Endothelial cell of umbilical vein (primary cell): Measurements from ENCODE around the gene SH3BP5L. TPM values are rescaled to one million over a fixed set of nuclear protein-coding genes. Genes with fewer than 3 reads are reported as not detected.
"Not testable (repeated sequence)": the region's sequence is repeated elsewhere in the genome, so short reads cannot be mapped to it uniquely, and the experiment has no call there.

Experiments used
- BruUV-seq: library from RNA; stranded (reverse); fragments of 400-500 nt; replicated peaks from 2 replicates; lab custom pipeline; 2021; lab: Mats Ljungman, UMichigan
- CTCF ChIA-PET: fragments of 300-600, 350-600 bp; sonication (Branson Sonifier 250); formaldehyde crosslinking; loops from one replicate; lab custom pipeline; 2021; ENCODE audit warnings: antibody characterized with exemption, inconsistent platforms; lab: Charles Lee
- POLR2A ChIA-PET: fragments of 300-600, 350-600 bp; sonication (Branson Sonifier 250); formaldehyde crosslinking; loops from one replicate; lab custom pipeline; 2021; ENCODE audit warnings: antibody characterized with exemption, inconsistent platforms; lab: Charles Lee
- DNase-seq: peaks from one replicate; pipeline ENCODE4 v3.0.0-alpha.2; 2011; ENCODE audit warnings: low read depth, low spot score
- FAIRE-seq: peaks from 2 replicates; lab custom pipeline; 2011; peaks lifted over from hg19 to GRCh38; lab: Jason Lieb, UNC
- H2AFZ ChIP-seq: 2 replicates; pipeline ENCODE4 v1.6.0; 2012; ENCODE audit warnings: low read depth, low read length, control low read depth, inconsistent platforms
- H3K27ac ChIP-seq: 2 replicates; pipeline ENCODE4 v1.5.1; 2011; ENCODE audit warnings: low read depth, mild to moderate bottlenecking, control low read depth, low read length, moderate library complexity; ENCODE audit not compliant: insufficient read depth
- H3K27me3 ChIP-seq, 2 experiments: 2 replicates each; pipeline versions ENCODE4 v1.6.0 to v1.6.1; 2011; ENCODE audit warnings: low read length in 2 of 2, mixed read lengths in 1 of 2; ENCODE audit not compliant: control insufficient read depth in 2 of 2, insufficient read depth in 2 of 2
- H3K36me3 ChIP-seq, 2 experiments: 2 replicates in 1 of 2; 3 replicates in 1 of 2; pipeline ENCODE4 v1.5.1; 2011; ENCODE audit warnings: low read length in 2 of 2, mild to moderate bottlenecking in 1 of 2, moderate library complexity in 1 of 2; ENCODE audit not compliant: control insufficient read depth in 2 of 2, insufficient read depth in 2 of 2; ENCODE audit errors: extremely low read depth in 1 of 2
- H3K4me1 ChIP-seq: 3 replicates; pipeline ENCODE4 v1.5.1; 2011; ENCODE audit warnings: mild to moderate bottlenecking, low read length; ENCODE audit not compliant: control insufficient read depth, insufficient read depth; ENCODE audit errors: extremely low read depth
- H3K4me2 ChIP-seq: 2 replicates; pipeline ENCODE4 v1.6.1; 2011; ENCODE audit warnings: low read length, control low read depth, mixed read lengths; ENCODE audit not compliant: insufficient read depth
- H3K4me3 ChIP-seq, 3 experiments: fragments of 200-600 bp in 1 of 3; sonication (generic), shearing (Covaris generic) in 1 of 3; replicated peaks in 1 of 3; 2 replicates each; pipeline ENCODE4 v1.5.1; 2011 to 2016; ENCODE audit warnings: control low read depth in 3 of 3, low read length in 3 of 3, mild to moderate bottlenecking in 2 of 3, inconsistent platforms in 1 of 3, low read depth in 1 of 3, moderate library complexity in 1 of 3; ENCODE audit not compliant: insufficient read depth in 1 of 3
- H3K79me2 ChIP-seq: 2 replicates; pipeline ENCODE4 v1.6.0; 2012; ENCODE audit warnings: low read length, inconsistent platforms; ENCODE audit not compliant: control insufficient read depth, insufficient read depth
- H3K9ac ChIP-seq: replicated peaks from 2 replicates; pipeline ENCODE3; 2011; ENCODE audit warnings: low read length, control low read depth; ENCODE audit not compliant: insufficient read depth; ENCODE audit errors: extremely low read depth
- H3K9me1 ChIP-seq: replicated peaks from 3 replicates; pipeline ENCODE4 v1.6.0; 2011; ENCODE audit warnings: mild to moderate bottlenecking, low read length; ENCODE audit not compliant: control insufficient read depth, insufficient read depth; ENCODE audit errors: extremely low read depth
- H3K9me3 ChIP-seq: replicated peaks from 2 replicates; pipeline ENCODE4 v1.5.1; 2012; ENCODE audit warnings: low read length, inconsistent platforms; ENCODE audit not compliant: control insufficient read depth, insufficient read depth
- H4K20me1 ChIP-seq: replicated peaks from 2 replicates; pipeline ENCODE3; 2011; ENCODE audit warnings: mild to moderate bottlenecking, low read length; ENCODE audit not compliant: control insufficient read depth, insufficient read depth; ENCODE audit errors: extremely low read depth
- FOS ChIP-seq: IDR thresholded peaks from 2 replicates; pipeline ENCODE4 v1.6.1; 2011; ENCODE audit warnings: mild to moderate bottlenecking, low read length, moderate library complexity, borderline replicate concordance; ENCODE audit not compliant: insufficient read depth
- JUN ChIP-seq: IDR thresholded peaks from 2 replicates; pipeline ENCODE4 v1.6.1; 2011; ENCODE audit warnings: borderline replicate concordance, low read depth; ENCODE audit not compliant: insufficient read length, insufficient read depth
- POLR2A ChIP-seq: IDR thresholded peaks from 2 replicates; pipeline ENCODE4 v1.6.1; 2012; ENCODE audit warnings: low read depth, mild to moderate bottlenecking, control low read depth, low read length
- POLR2AphosphoS5 ChIP-seq: IDR thresholded peaks from 2 replicates; pipeline ENCODE4 v1.6.1; 2012; ENCODE audit warnings: low read depth, mild to moderate bottlenecking, control low read depth, low read length, moderate library complexity; ENCODE audit not compliant: insufficient read depth
- dilution Hi-C: fragments of 300-500 bp; cut with MboI; formaldehyde crosslinking; loops from one replicate; pipeline ENCODE4 v1.15.0; 2019; ENCODE audit warnings: low sequenced_read_pairs; ENCODE audit not compliant: extremely low pct_ligation_motif_present
- intact Hi-C: fragments of 100-400 bp; cut with micrococcal nuclease; formaldehyde crosslinking; loops from one replicate; pipeline ENCODE4 v1.10.0; 2022
- polyA plus RNA-seq, 4 experiments: library from polyadenylated mRNA; depleted of rRNA in 3 of 4; stranded (reverse) in 3 of 4; unstranded in 1 of 4; fragments of >200 nt; gene quantifications; 2 replicates each; pipeline versions ENCODE4 v1.2.1 to v1.2.3, GENCODE V29; 2011 to 2012; ENCODE audit warnings: missing spikeins in 1 of 4
- total RNA-seq: library from RNA; stranded (reverse); gene quantifications from 2 replicates; pipeline ENCODE4 v1.2.3, GENCODE V29; 2021
- TF ChIP-seq, protein P1 (sequence below): IDR thresholded peaks from 2 replicates; pipeline ENCODE4 v1.6.1; 2011; ENCODE audit not compliant: insufficient read depth, insufficient read length
- TF ChIP-seq, protein P2 (sequence below), 2 donors: IDR thresholded peaks; 1 replicate in 1 of 2; 2 replicates in 1 of 2; pipeline ENCODE4 v1.5.1; 2011; ENCODE audit warnings: low read length in 2 of 2, mild to moderate bottlenecking in 2 of 2, moderate library complexity in 2 of 2, control low read depth in 1 of 2, inconsistent platforms in 1 of 2, low read depth in 1 of 2; ENCODE audit not compliant: insufficient read depth in 1 of 2; ENCODE audit errors: extremely low read depth in 1 of 2

The SH3BP5L gene
- total and polyA plus RNA-seq, 2 donors (not counting 3 experiments of a cell fraction or from before 2014, with no cell fraction given), result 24.7 TPM

GRCh38 chr1:248798791-248799190 is 26.9 kb downstream of the SH3BP5L start:
- FAIRE-seq, result no peak

GRCh38 chr1:248794663-248795062 is 31.1 kb downstream of the SH3BP5L start:
- H3K4me1 ChIP-seq, H3K9me1 ChIP-seq, BruUV-seq, H3K79me2 ChIP-seq, DNase-seq, H3K27ac ChIP-seq, H2AFZ ChIP-seq, H3K9me3 ChIP-seq, FAIRE-seq, intact Hi-C loops, H3K36me3 ChIP-seq, H4K20me1 ChIP-seq, POLR2A ChIA-PET, H3K4me3 ChIP-seq, dilution Hi-C loops, H3K9ac ChIP-seq, H3K4me2 ChIP-seq, CTCF ChIA-PET, H3K27me3 ChIP-seq: not testable (repeated sequence)

More at GRCh38 chr1:248798791-248799190, 26.9 kb downstream of the SH3BP5L start:
- dilution Hi-C loops, result no loop called here
- H3K4me2 ChIP-seq, result no peak overlapping the region
- H3K9me3 ChIP-seq, result no peaks in the 10 kb centered on the region
- BruUV-seq, result no TSS peak
- no peak overlapping the region for H3K9ac ChIP-seq
- ChIA-PET CTCF (no interaction called here), POLR2A (no interaction called here)
- no peaks in the 10 kb centered on the region for H3K79me2 ChIP-seq
- no peaks in the 10 kb centered on the region for H3K36me3 ChIP-seq
- H4K20me1 ChIP-seq, result no peaks in the 10 kb centered on the region
- no peak for DNase-seq
- intact Hi-C loops, result no loop called here
- H2AFZ ChIP-seq, result no peak overlapping the region
- no peaks in the 10 kb centered on the region for H3K4me1 ChIP-seq
- H3K9me1 ChIP-seq, result no peaks in the 10 kb centered on the region
- no peak overlapping the region for H3K27ac ChIP-seq
- TF ChIP-seq POLR2A (no peak), FOS (no peak), POLR2AphosphoS5 (no peak), JUN (no peak)
- TF ChIP-seq, protein P1, sequence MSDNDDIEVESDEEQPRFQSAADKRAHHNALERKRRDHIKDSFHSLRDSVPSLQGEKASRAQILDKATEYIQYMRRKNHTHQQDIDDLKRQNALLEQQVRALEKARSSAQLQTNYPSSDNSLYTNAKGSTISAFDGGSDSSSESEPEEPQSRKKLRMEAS, result no peak
- TF ChIP-seq, protein P2, sequence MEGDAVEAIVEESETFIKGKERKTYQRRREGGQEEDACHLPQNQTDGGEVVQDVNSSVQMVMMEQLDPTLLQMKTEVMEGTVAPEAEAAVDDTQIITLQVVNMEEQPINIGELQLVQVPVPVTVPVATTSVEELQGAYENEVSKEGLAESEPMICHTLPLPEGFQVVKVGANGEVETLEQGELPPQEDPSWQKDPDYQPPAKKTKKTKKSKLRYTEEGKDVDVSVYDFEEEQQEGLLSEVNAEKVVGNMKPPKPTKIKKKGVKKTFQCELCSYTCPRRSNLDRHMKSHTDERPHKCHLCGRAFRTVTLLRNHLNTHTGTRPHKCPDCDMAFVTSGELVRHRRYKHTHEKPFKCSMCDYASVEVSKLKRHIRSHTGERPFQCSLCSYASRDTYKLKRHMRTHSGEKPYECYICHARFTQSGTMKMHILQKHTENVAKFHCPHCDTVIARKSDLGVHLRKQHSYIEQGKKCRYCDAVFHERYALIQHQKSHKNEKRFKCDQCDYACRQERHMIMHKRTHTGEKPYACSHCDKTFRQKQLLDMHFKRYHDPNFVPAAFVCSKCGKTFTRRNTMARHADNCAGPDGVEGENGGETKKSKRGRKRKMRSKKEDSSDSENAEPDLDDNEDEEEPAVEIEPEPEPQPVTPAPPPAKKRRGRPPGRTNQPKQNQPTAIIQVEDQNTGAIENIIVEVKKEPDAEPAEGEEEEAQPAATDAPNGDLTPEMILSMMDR (IDR thresholded peaks at IDR 0.05; ENCODE audit: extremely low read depth in 1 of 2, insufficient read depth in 1 of 2, low read depth in 1 of 2, low read length in 2 of 2), result no peak
- no peaks in the 10 kb centered on the region for H3K27me3 ChIP-seq
- H3K4me3 ChIP-seq, result no peak overlapping the region
